IMR-90 (cell line): ENCODE results near the gene CFL2.
"Not testable (repeated sequence)": the region's sequence is repeated elsewhere in the genome, so short reads cannot be mapped to it uniquely, and the experiment has no call there.

Source experiments
- FOS ChIP-seq: fragments of 150-350 bp; IDR thresholded peaks from 2 replicates; pipeline ENCODE4 v1.6.1; 2016; ENCODE audit warnings: low read depth, low read length
- TF ChIP-seq, protein P1 (sequence below): conservative IDR thresholded peaks from 2 replicates; pipeline ENCODE4 v1.5.1; 2012; ENCODE audit warnings: mild to moderate bottlenecking, low read depth, low read length, improper control_type of control experiment
- TF ChIP-seq, protein P2 (sequence below): fragments of 150-350 bp; IDR thresholded peaks from 2 replicates; pipeline ENCODE4 v1.6.1; 2017; ENCODE audit warnings: mild to moderate bottlenecking, antibody characterized with exemption, low read length, low read depth

DNA sequence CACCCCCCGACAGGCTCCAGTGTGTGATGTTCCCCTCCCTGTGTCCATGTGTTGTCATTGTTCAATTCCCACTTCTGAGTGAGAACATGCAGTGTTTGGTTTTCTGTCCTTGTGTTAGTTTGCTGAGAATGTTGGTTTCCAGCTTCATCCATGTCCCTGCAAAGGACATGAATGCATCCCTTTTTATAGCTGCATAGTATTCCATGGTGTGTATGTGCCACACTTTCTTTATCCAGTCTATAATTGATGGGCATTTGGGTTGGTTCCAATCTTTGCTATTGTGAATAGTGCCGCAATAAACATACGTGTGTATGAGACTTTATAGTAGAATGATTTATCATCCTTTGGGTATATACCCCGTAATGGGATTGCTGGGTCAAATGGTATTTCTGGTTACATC is 22.7 kb upstream of the CFL2 start:
- TF ChIP-seq, protein P1, sequence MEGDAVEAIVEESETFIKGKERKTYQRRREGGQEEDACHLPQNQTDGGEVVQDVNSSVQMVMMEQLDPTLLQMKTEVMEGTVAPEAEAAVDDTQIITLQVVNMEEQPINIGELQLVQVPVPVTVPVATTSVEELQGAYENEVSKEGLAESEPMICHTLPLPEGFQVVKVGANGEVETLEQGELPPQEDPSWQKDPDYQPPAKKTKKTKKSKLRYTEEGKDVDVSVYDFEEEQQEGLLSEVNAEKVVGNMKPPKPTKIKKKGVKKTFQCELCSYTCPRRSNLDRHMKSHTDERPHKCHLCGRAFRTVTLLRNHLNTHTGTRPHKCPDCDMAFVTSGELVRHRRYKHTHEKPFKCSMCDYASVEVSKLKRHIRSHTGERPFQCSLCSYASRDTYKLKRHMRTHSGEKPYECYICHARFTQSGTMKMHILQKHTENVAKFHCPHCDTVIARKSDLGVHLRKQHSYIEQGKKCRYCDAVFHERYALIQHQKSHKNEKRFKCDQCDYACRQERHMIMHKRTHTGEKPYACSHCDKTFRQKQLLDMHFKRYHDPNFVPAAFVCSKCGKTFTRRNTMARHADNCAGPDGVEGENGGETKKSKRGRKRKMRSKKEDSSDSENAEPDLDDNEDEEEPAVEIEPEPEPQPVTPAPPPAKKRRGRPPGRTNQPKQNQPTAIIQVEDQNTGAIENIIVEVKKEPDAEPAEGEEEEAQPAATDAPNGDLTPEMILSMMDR = not testable (repeated sequence)
- TF ChIP-seq FOS = not testable (repeated sequence)
- TF ChIP-seq, protein P2, sequence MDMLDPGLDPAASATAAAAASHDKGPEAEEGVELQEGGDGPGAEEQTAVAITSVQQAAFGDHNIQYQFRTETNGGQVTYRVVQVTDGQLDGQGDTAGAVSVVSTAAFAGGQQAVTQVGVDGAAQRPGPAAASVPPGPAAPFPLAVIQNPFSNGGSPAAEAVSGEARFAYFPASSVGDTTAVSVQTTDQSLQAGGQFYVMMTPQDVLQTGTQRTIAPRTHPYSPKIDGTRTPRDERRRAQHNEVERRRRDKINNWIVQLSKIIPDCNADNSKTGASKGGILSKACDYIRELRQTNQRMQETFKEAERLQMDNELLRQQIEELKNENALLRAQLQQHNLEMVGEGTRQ = not testable (repeated sequence)
